Ammon's horn (tissue), 1 donor: Measurements from ENCODE around the gene ASIC3.

Source experiments
- DNase-seq: peaks from one replicate; pipeline ENCODE4 v3.0.0-alpha.2; 2016; ENCODE audit warnings: low spot score

ASIC3 gene

GRCh38 chr7:151070574-151070960, 22.2 kb downstream of the ASIC3 start:
- no peak for DNase-seq

GRCh38 chr7:151071032-151071866, 22.9 kb downstream of the ASIC3 start:
- DNase-seq, result no peak

GRCh38 chr7:151073990-151074389, 25.7 kb downstream of the ASIC3 start:
- DNase-seq, result no peak

- no peak for DNase-seq
Observed at GRCh38 chr7:151074817-151075661, 26.7 kb downstream of the ASIC3 start.

GRCh38 chr7:151075662-151075971, 27.3 kb downstream of the ASIC3 start:
- DNase-seq, result no peak

GRCh38 chr7:151075978-151076426, 27.7 kb downstream of the ASIC3 start:
- DNase-seq, result no peak

- DNase-seq, result no peak
Observed at GRCh38 chr7:151076863-151077704, 28.8 kb downstream of the ASIC3 start.

- no peak for DNase-seq
Observed at GRCh38 chr7:151077705-151078232, 29.4 kb downstream of the ASIC3 start.

- no peak for DNase-seq
Observed at GRCh38 chr7:151078233-151079040, 30.1 kb downstream of the ASIC3 start.

- no peak for DNase-seq
Observed at GRCh38 chr7:151079199-151079910, 31.0 kb downstream of the ASIC3 start.

- no peak for DNase-seq
Observed at GRCh38 chr7:151080067-151080521, 31.8 kb downstream of the ASIC3 start.

- DNase-seq, result peak; percentile 95
Observed at GRCh38 chr7:151080522-151081169, 32.3 kb downstream of the ASIC3 start, which contains the start of gene FASTK. Gene FASTK (minus strand): TSS chr7:151080809. CDS start chr7:151080766, 43 bp downstream.

- no peak for DNase-seq
Observed at GRCh38 chr7:151081170-151082101, 33.1 kb downstream of the ASIC3 start.

GRCh38 chr7:151082141-151083070, 34.1 kb downstream of the ASIC3 start:
- DNase-seq, result no peak

GRCh38 chr7:151083071-151083823, 34.9 kb downstream of the ASIC3 start, which contains the start of gene TMUB1:
Gene TMUB1 (minus strand): TSS chr7:151083493. CDS start chr7:151082563, 930 bp downstream.
- DNase-seq, result peak; percentile 83

- no peak for DNase-seq
Observed at GRCh38 chr7:151083824-151084160, 35.5 kb downstream of the ASIC3 start.

GRCh38 chr7:151085329-151085690, 37.0 kb downstream of the ASIC3 start:
- no peak for DNase-seq
